ENCODE data around the gene MSRB1. TPM values are rescaled to one million over a fixed set of nuclear protein-coding genes. Genes with fewer than 3 reads are reported as not detected.

The MSRB1 gene
- 17.1 and 21.0 TPM in 2 replicates for total RNA-seq
- long read RNA-seq, transcript MSRB1-201 (4 exons, 1,423 nt), result major isoform, 64 of 66 reads
- long read RNA-seq, partial matches to known transcripts, result 1 of 66 reads
- long read RNA-seq, other reads (novel, unspliced or antisense), result 1 of 66 reads

- peak within 1 kb of the TSS; percentile 85 for H3K4me3 Mint-ChIP-seq (ENCODE audit: unreplicated experiment)
- DNase-seq (ENCODE audit: extremely low spot score, unreplicated experiment), result peak; percentile 100
- TF ChIP-seq CTCF (IDR thresholded peaks at IDR 0.05), result no peak
- peaks cover 3% of the 10 kb centered on the region for H3K36me3 Mint-ChIP-seq (ENCODE audit: unreplicated experiment)
- H3K9me3 Mint-ChIP-seq (ENCODE audit: unreplicated experiment), result no peaks in the 10 kb centered on the region
- H3K4me1 Mint-ChIP-seq (ENCODE audit: unreplicated experiment), result peaks cover 19% of the 10 kb centered on the region
- H3K27me3 Mint-ChIP-seq (ENCODE audit: unreplicated experiment), result no peaks in the 10 kb centered on the region
- H3K27ac Mint-ChIP-seq (ENCODE audit: unreplicated experiment), result peak within 1 kb of the TSS; percentile 75
These were observed at the start of gene MSRB1 for GRCh38 chr16:1942810-1943726. Gene MSRB1 (minus strand): TSS chr16:1943199. CDS start chr16:1943156, 43 bp downstream.

- peaks cover 3% of the 10 kb centered on the region for H3K36me3 Mint-ChIP-seq (ENCODE audit: unreplicated experiment)
- no peak overlapping the region for H3K27ac Mint-ChIP-seq (ENCODE audit: unreplicated experiment)
- no peaks in the 10 kb centered on the region for H3K9me3 Mint-ChIP-seq (ENCODE audit: unreplicated experiment)
- peak overlapping the region; percentile 50 for H3K4me3 Mint-ChIP-seq (ENCODE audit: unreplicated experiment)
- peaks cover 6% of the 10 kb centered on the region for H3K4me1 Mint-ChIP-seq (ENCODE audit: unreplicated experiment)
- no peak for TF ChIP-seq CTCF (IDR thresholded peaks at IDR 0.05)
- peak; percentile 95 for DNase-seq (ENCODE audit: extremely low spot score, unreplicated experiment)
- peaks cover 10% of the 10 kb centered on the region for H3K27me3 Mint-ChIP-seq (ENCODE audit: unreplicated experiment)
These were observed 49.1 kb upstream of the MSRB1 start for GRCh38 chr16:1991948-1992703.

GRCh38 chr16:1991588-1991947 lies 48.6 kb upstream of the MSRB1 start:
- Mint-ChIP-seq H3K27ac (ENCODE audit: unreplicated experiment) (no peak overlapping the region), H3K36me3 (ENCODE audit: unreplicated experiment) (peaks cover 8% of the 10 kb centered on the region), H3K4me1 (ENCODE audit: unreplicated experiment) (peaks cover 6% of the 10 kb centered on the region), H3K4me3 (ENCODE audit: unreplicated experiment) (peak overlapping the region; percentile 26), H3K27me3 (ENCODE audit: unreplicated experiment) (peaks cover 10% of the 10 kb centered on the region), H3K9me3 (ENCODE audit: unreplicated experiment) (no peaks in the 10 kb centered on the region)
- no peak for TF ChIP-seq CTCF (IDR thresholded peaks at IDR 0.05)
- DNase-seq (ENCODE audit: extremely low spot score, unreplicated experiment), result no peak

GRCh38 chr16:1991135-1991551 lies 48.1 kb upstream of the MSRB1 start:
- peaks cover 12% of the 10 kb centered on the region for H3K36me3 Mint-ChIP-seq (ENCODE audit: unreplicated experiment)
- no peak overlapping the region for H3K4me3 Mint-ChIP-seq (ENCODE audit: unreplicated experiment)
- peaks cover 6% of the 10 kb centered on the region for H3K4me1 Mint-ChIP-seq (ENCODE audit: unreplicated experiment)
- DNase-seq (ENCODE audit: extremely low spot score, unreplicated experiment), result no peak
- H3K27ac Mint-ChIP-seq (ENCODE audit: unreplicated experiment), result no peak overlapping the region
- H3K9me3 Mint-ChIP-seq (ENCODE audit: unreplicated experiment), result no peaks in the 10 kb centered on the region
- peaks cover 10% of the 10 kb centered on the region for H3K27me3 Mint-ChIP-seq (ENCODE audit: unreplicated experiment)
- no peak for TF ChIP-seq CTCF (IDR thresholded peaks at IDR 0.05)

All from osteocyte (in vitro differentiated cells).